Daoy (cell line): Measurements from ENCODE around the gene OR51I2. TPM values are rescaled to one million over a fixed set of nuclear protein-coding genes. Genes with fewer than 3 reads are reported as not detected.

ENCODE experiments used
- DNase-seq: peaks from one replicate; pipeline ENCODE4 v3.0.0-alpha.2; 2015; ENCODE audit warnings: low read depth
- total RNA-seq: library from RNA; depleted of rRNA; stranded (reverse); fragments of >200 nt; shearing (Covaris generic); gene quantifications from 2 replicates; pipeline ENCODE4 v1.2.3, GENCODE V29; 2014; rRNA removed

Gene OR51I2
- total RNA-seq, 1 experiment from 2014 or later: not detected

DNA sequence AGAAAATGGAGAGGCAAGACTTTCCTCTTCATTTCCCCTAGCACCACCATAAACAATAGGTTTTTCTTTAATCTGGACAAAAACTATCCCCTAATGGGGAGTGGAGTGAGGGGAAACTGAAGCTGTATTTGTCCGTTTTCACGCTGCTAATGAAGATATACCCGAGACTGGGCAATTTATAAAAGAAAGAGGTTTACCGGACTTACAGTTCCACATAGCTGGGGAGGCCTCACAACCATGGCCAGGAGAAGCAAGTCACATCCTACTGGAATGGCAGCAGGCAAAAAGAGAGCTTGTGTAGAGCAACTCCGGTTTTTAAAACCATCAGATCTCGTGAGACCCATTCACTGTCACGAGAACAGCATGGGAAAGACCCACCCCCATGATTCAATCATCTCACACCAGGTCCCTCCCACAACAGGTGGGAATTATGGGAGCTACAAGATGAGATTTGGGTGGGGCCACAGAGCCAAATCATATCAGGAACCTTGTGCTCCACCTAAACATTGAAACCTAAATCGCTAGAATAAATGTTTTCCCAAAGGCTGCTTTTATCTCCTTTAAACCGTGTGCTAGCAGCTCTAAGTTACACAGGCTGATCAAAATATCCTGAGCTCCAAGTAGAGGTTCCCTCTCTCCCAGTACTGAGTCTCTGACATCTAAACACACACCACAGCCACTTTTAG, 56.4 kb downstream of the OR51I2 start:
- DNase-seq: no peak

Other genes starting within 250 kb of the OR51I2 start
- gene OR51V1, start 248.6 kb upstream of the OR51I2 start, total RNA-seq: not detected in 2 replicates
- not detected in 2 replicates for gene HBB, start 222.3 kb upstream of the OR51I2 start, total RNA-seq
- gene HBD, start 214.8 kb upstream of the OR51I2 start, total RNA-seq: not detected in 2 replicates
- gene HBG1, start 199.5 kb upstream of the OR51I2 start, total RNA-seq: not detected in 2 replicates
- gene HBG2, start 194.5 kb upstream of the OR51I2 start, total RNA-seq: not detected in 2 replicates
- gene HBE1, start 179.4 kb upstream of the OR51I2 start, total RNA-seq: 0.42 and 1.4 TPM in 2 replicates
- not detected in 2 replicates for gene OR51B4, start 147.4 kb upstream of the OR51I2 start, total RNA-seq
- gene OR51B2, start 125.0 kb upstream of the OR51I2 start, total RNA-seq: not detected in 2 replicates
- 0.11 TPM in 1 of 2 replicates, not detected in the other for gene OR51B5, start 105.8 kb upstream of the OR51I2 start, total RNA-seq
- not detected in 2 replicates for gene OR51B6, start 97.8 kb upstream of the OR51I2 start, total RNA-seq
- gene OR51M1, start 65.5 kb upstream of the OR51I2 start, total RNA-seq: not detected in 2 replicates
- gene OR51Q1, start 27.2 kb upstream of the OR51I2 start, total RNA-seq: not detected in 2 replicates
- gene OR51I1, start 7.8 kb upstream of the OR51I2 start, total RNA-seq: not detected in 2 replicates
- gene OR52D1, start 39.4 kb downstream of the OR51I2 start, total RNA-seq: not detected in 2 replicates
- gene UBQLN3, start 60.6 kb downstream of the OR51I2 start, total RNA-seq: not detected in 2 replicates
- not detected in 2 replicates for gene UBQLNL, start 67.4 kb downstream of the OR51I2 start, total RNA-seq
- not detected in 2 replicates for gene OR52H1, start 99.2 kb downstream of the OR51I2 start, total RNA-seq
- not detected in 2 replicates for gene OR52B6, start 131.6 kb downstream of the OR51I2 start, total RNA-seq
- 2.6 and 3.6 TPM in 2 replicates for gene TRIM6, start 147.3 kb downstream of the OR51I2 start, total RNA-seq
- gene TRIM34, start 175.7 kb downstream of the OR51I2 start, total RNA-seq: 0.63 and 2.7 TPM in 2 replicates
- 11.5 and 15.2 TPM in 2 replicates for gene TRIM5, start 235.8 kb downstream of the OR51I2 start, total RNA-seq
- gene TRIM22, start 240.5 kb downstream of the OR51I2 start, total RNA-seq: 1.2 and 1.5 TPM in 2 replicates